Prostate gland (tissue), 2 donors: ENCODE data around the gene NCAM2.

Experiments used
- POLR2A ChIP-seq: fragments of 450-650 bp; IDR thresholded peaks from one replicate; pipeline ENCODE4 v1.6.1; 2016; ENCODE audit warnings: antibody characterized with exemption, mild to moderate bottlenecking
- POLR2AphosphoS5 ChIP-seq: sonication (generic); formaldehyde crosslinking; IDR thresholded peaks from one replicate; pipeline ENCODE4 v1.6.1; 2017; ENCODE audit warnings: antibody characterized with exemption
- TF ChIP-seq, protein P1 (sequence below), 4 experiments: fragments of 200-600 bp in 2 of 4; fragments of 450-650 bp in 2 of 4; sonication (generic) in 2 of 4; IDR thresholded peaks; 1 replicate in 3 of 4; 2 replicates in 1 of 4; pipeline ENCODE4 v1.5.1; 2016 to 2019; ENCODE audit warnings: antibody characterized with exemption in 4 of 4, mild to moderate bottlenecking in 2 of 4, moderate library complexity in 2 of 4

DNA sequence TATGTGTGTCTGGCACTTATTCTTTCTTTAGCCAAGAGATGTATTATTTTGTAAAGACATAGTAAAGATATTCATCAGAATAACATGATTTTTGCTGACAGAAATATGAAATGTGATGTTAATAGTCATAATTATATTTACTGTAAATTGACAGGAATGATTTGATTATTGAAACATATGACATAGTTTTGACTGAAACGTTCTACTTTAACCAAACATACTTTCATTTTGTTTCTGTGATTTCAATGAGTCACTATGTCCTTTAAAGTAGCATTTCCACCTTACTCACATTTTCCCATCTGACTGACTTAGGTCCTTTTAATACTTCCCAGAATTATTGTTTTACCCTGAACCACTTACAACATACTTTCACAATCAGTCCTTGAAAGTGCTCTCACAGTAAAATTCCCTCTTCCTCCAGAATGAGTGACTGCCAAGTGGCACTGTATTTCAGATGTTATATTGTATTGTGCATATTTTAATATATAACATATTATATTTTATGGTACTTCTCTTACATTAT is 437.9 kb downstream of the NCAM2 start:
- TF ChIP-seq, protein P1, sequence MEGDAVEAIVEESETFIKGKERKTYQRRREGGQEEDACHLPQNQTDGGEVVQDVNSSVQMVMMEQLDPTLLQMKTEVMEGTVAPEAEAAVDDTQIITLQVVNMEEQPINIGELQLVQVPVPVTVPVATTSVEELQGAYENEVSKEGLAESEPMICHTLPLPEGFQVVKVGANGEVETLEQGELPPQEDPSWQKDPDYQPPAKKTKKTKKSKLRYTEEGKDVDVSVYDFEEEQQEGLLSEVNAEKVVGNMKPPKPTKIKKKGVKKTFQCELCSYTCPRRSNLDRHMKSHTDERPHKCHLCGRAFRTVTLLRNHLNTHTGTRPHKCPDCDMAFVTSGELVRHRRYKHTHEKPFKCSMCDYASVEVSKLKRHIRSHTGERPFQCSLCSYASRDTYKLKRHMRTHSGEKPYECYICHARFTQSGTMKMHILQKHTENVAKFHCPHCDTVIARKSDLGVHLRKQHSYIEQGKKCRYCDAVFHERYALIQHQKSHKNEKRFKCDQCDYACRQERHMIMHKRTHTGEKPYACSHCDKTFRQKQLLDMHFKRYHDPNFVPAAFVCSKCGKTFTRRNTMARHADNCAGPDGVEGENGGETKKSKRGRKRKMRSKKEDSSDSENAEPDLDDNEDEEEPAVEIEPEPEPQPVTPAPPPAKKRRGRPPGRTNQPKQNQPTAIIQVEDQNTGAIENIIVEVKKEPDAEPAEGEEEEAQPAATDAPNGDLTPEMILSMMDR (IDR thresholded peaks at IDR 0.05) = no peak
- no peak for TF ChIP-seq POLR2AphosphoS5
- no peak for TF ChIP-seq POLR2A
